ENCODE results near the gene SPRED1.

Gene SPRED1

DNA sequence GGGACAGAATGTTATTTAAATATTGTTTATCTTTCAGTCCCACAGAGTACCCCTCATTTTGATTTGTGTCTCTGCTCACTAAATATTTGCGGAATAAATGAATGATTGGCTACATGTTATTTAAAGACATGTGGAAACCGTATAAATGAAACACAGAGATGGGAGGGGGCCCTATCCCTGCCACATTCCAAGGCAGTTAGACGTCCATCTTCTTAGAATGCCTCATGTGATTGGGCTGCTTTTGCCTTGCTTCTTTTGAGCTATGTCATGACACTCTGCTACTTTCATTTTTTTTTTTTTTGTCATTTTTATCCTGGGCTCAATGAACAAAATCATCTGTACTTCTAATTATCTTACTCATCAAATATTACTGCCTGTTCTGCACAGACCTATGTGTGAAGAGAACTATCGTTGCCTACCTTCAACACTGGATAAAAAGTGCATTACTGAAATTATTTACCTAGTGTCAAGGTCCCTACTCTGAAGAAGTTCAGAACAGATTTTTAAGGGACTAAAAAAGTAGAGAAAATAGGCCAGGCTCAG lies 117.4 kb downstream of the SPRED1 start:
- no peak for DNase-seq

DNA sequence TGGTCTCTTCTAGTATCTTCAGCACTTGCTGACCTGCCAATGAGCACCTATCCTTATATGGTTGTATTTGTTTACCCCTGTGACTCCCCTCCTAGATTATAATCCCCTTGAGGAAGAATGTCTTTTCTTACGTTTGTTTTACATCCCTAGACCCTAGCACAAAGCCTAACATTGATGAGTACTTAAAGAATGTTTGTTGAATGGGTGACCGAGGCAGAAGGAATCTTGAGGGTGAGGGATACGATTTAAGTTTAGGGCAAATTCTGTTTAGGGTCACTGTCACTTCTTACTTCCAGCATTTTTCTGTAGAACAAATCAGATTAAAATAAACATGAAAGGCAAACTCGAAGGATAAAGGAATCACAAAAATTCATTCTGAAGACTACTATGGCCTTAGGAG lies 120.4 kb downstream of the SPRED1 start:
- DNase-seq = no peak

DNA sequence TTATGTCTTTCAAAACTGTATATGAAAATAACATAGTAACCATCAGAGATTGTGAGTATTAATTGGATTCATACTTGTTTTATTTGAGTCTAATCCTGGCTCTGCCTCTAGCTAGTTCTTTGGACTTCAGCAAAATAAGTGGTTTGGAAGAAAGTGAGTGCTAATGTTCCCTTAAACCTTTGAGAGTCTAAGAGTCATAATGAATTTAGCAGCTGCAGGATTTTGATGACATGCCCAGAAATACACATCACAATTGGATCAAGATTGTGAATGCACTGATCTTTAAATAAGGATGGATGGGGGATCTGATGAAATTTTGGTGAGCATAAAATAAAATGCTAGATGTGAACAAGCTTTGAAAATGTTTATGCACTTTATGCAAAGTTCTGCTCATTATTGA lies 121.4 kb downstream of the SPRED1 start:
- DNase-seq = no peak

DNA sequence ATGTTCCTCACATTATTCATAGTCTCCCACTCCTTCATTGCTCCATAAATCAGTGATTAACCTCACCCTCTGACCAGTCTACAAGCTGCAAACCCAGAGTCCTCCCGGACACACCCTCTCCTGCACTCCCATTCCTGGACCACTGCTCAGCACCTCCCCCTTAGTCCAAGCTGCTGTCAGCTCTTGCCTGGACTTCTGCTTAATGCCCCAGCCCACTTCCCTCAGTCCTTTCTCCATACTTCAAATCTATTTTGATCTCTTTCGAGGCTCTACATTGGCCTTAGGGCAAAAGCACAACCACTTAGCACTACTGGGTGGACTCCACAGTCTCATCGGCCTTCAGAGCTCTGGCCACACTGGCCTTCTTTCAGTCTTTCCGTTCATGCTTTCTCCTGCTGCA lies 121.9 kb downstream of the SPRED1 start:
- DNase-seq = no peak

DNA sequence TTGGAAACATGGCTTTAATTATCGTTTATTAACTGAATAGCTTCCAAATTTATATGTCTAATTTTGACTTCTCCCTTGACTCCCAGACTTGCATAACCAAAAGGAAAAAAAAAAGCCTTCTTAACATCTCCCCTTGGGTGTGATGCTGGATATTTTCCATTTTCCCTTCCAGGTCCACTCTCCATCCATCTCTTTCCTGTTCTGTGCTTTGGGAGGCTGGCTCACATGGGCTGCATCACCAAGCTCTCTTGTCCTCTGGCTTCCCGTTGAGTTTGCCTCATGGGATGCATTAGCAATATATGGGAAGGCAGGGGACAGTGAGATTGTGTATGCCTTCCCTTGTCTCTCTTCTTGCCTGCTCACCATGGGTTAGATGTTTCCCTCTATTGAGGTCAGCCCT lies 123.4 kb downstream of the SPRED1 start:
- no peak for DNase-seq

DNA sequence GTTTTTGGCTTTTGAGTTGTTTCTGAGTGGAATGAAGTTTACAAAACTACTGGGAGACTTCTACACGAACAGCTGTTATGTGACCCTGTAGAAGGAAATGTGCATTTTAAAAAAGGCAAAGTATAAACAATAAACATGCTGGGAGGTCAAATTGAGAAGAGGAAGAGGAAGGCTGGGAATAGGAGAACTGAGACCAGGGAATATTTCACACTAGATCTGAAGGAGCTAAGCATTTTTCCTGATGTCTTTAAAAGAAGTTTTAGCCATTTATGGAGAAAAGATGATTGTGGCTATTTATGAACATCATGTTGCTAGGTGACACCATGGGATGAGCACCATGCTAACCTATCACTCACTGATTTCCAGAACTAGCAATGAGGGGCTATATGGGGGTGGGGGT lies 125.0 kb downstream of the SPRED1 start:
- DNase-seq = no peak

DNA sequence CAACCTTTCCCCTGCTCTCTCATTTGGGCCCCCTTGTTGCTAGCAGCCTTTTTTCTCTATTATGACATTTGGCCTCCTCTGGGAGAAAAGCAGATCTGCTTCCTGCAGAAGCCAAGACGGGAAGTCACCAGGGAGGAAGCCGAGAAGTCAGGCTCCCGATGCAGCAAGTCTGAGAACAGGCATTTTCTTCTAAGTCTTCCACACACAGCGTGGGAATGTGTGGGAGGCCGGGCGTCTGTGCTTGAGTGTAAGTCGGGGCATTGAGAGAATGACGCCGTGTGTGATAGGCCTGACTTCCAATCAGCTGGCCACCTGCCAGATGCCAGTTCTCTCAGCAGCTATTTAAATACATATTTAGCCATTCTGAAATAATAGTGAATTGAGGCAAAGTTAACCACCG lies 125.5 kb downstream of the SPRED1 start:
- DNase-seq = no peak

DNA sequence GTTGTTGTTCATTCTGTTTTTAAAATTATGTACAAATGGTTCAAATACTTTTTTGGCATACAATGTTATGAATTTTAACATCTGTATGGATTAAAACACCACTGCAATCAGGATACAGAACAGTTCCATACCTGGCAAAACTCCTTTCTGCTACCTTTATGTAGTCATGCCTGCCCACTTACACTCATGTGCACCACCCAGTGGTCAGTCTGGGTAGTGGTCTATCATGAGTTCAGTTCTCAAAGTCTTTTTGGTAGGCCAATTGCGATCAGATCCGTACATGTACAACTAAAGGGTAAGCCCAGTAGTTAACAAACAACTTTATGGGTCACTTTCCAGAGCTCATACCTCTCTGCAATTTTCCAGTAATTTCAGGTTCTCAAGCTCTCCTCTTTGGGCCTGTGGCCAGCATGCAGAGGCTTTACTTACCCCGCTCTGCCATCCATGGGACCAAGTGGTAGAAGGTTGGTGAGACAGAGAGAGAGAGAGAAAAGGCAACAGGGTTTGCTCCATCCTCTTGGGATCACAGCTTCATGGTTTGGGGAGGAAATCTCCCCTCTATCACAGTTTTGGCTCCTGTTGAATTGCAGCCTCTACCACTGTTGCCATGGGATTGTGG lies 137.4 kb downstream of the SPRED1 start:
- DNase-seq = peak; percentile 81

DNA sequence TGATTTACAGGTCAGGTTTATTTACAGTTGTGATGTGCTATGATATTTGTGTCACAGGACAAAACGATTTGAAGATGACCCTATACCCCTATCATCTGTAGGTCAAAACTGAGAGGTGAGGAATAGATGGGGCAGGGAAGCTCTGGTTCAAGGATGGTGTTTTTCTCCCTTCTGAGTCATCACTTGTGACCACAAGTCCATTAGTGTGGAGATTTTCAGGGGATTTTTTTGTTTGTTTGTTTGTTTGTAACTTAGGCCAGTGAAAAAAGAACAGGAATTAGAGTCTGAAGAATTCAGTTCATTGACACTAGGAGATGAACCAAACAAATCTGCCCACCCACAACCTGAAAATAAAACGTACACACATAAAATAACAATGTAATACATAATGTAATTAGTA lies 138.6 kb downstream of the SPRED1 start:
- DNase-seq = no peak

DNA sequence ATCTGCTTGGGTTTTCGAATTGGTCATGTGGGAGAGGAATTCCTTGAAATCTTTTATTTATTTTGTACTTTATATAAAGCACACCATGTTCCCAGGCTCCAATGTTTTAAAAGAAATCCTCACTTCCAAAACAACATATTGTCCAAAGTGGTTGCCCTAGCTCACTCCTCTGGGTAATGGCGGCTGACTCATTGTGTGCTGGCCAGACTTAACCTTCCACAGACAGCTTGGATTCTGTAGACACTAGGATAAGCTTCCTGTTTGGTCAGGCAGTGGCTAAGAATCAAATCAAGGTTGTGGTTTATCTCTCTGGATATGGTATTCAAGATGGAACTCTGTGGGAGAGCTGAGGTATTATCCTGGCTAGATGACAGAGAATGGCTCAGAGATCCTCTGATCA lies 145.5 kb downstream of the SPRED1 start:
- DNase-seq = no peak

DNA sequence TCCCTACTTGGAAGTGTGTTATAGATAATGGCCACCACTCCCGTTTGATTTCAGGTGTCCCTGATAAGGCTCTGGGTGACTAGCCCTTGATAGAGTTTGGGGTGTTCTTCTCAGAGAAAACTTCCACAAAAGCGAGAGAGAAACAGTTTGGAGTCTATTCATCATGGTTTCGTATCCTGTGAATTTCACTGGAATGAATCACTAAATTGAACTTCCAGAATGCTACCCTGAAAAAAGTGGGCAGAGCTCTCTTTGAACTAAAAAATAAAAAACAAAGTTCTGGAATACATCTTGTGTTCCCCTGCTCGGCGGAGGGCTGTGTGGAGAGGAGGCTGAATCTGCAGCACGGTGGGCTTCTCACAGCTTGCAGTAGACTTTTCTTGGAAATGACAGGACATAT lies 148.5 kb downstream of the SPRED1 start:
- DNase-seq = no peak

DNA sequence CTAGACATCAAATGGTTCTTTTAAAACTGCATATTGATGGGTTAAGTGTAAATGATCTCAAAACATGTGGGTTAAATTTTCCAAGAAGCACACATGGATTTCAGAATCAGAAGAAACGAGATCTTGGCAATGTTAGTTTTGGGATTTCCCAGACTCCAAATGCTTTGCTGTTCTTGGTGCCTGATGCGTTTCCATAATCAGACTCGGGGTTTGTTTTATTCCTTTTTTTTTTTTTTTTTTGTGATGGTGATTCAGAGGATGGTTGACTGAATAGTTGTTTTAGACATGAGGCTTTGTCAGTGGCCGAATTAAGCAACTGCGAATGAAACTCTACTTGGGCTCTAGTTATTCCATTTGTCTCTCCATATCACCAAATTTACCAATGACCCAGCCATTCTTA lies 149.1 kb downstream of the SPRED1 start:
- no peak for DNase-seq

DNA sequence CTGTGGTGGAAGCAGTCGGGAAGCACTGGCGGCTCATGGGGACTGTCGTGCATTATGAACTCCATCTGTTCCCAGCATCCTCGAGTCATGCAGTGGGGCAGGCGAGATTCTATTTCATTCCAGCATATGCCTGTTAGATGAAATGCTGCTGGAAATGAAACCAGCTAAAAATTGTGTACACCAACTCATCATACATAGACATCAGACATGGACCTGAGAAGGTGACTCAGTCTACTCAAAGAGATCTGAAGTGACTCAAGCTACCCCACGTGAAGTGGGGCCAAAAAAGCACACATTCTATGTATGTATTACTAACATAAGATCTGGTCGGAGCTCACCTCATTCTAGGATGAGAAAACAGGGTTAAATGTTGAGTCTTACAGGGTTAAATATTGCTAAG lies 153.8 kb downstream of the SPRED1 start:
- no peak for DNase-seq
